Esophagus muscularis mucosa (tissue), 4 donors: ENCODE data around the gene GCLC.

Experiments
- CTCF ChIP-seq, 3 experiments: fragments of 200-600 bp in 2 of 3; fragments of 450-650 bp in 1 of 3; sonication (generic) in 2 of 3; IDR thresholded peaks; one replicate each; pipeline ENCODE4 v1.5.1; 2017 to 2019; ENCODE audit warnings: antibody characterized with exemption in 3 of 3, mild to moderate bottlenecking in 2 of 3, moderate library complexity in 1 of 3
- EP300 ChIP-seq: sonication (generic); formaldehyde crosslinking; IDR thresholded peaks from one replicate; pipeline ENCODE4 v1.6.1; 2017; ENCODE audit warnings: antibody characterized with exemption
- POLR2A ChIP-seq: fragments of 450-650 bp; IDR thresholded peaks from one replicate; pipeline ENCODE4 v1.6.1; 2017; ENCODE audit warnings: antibody characterized with exemption, moderate library complexity, mild to moderate bottlenecking, low read depth
- POLR2AphosphoS5 ChIP-seq, 2 donors: sonication (generic); formaldehyde crosslinking; IDR thresholded peaks; one replicate each; pipeline ENCODE4 v1.6.1; 2017; ENCODE audit warnings: antibody characterized with exemption in 2 of 2

DNA sequence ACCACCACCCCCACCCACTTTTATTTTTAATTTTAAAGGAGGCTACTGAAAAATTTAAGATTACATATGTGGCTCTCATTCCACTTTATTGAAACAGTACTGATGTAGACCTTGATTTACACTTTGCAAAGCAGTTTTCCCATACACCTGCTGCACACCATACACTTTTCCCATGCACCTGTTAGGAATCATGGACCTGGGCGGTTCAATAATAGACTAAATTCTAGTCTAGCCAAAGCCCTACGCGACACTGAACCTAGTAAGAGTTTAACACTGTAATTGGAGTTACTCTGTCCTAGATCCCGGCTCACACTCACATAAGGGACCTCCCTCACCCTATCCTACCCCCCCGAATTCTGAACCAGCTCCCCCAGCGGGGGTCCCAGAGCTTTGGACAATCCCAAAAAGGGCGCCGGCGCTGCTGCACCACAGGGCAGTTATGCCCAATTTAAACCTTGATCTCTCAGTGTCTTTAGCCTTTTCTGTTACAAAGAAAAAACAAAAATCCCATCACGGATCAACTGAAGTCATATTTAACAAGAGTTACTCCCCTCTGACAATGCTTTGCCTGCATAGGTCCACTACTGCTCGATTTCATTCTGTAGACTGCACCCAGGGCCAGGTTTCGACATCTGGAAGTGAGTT is 2.4 kb upstream of the GCLC start:
- TF ChIP-seq CTCF (IDR thresholded peaks at IDR 0.05) (no peak), POLR2A (no peak), POLR2AphosphoS5 (IDR thresholded peaks at IDR 0.05) (no peak), EP300 (no peak)
